ENCODE data around the gene RNF144A.

RNF144A gene

GRCh38 chr2:6944555-6944954 lies 27.3 kb downstream of the RNF144A start:
- no peak for TF ChIP-seq TAF1 (IDR thresholded peaks at IDR 0.05; ENCODE audit: borderline replicate concordance, insufficient read depth, low read length)

GRCh38 chr2:6945087-6945813 lies 28.0 kb downstream of the RNF144A start:
- TF ChIP-seq REST (IDR thresholded peaks at IDR 0.05; ENCODE audit: insufficient read depth in 1 of 2, low read depth in 2 of 2, low read length in 2 of 2) (no peak), TAF1 (IDR thresholded peaks at IDR 0.05; ENCODE audit: borderline replicate concordance, insufficient read depth, low read length) (no peak), POLR2AphosphoS5 (IDR thresholded peaks at IDR 0.05; ENCODE audit: low read depth, low read length) (no peak), FOXP2 (optimal IDR thresholded peaks at IDR 0.05; ENCODE audit: borderline replicate concordance, extremely low read depth, extremely low read length, insufficient read depth) (no peak), SIN3A (IDR thresholded peaks at IDR 0.05; ENCODE audit: borderline replicate concordance, insufficient read depth, low read length) (no peak)

GRCh38 chr2:6945821-6946220 lies 28.6 kb downstream of the RNF144A start:
- no peak for TF ChIP-seq POLR2AphosphoS5 (IDR thresholded peaks at IDR 0.05; ENCODE audit: low read depth, low read length)
- no peak for TF ChIP-seq REST (IDR thresholded peaks at IDR 0.05; ENCODE audit: insufficient read depth in 1 of 2, low read depth in 2 of 2, low read length in 2 of 2)
- TF ChIP-seq TAF1 (IDR thresholded peaks at IDR 0.05; ENCODE audit: borderline replicate concordance, insufficient read depth, low read length): no peak
- TF ChIP-seq FOXP2 (optimal IDR thresholded peaks at IDR 0.05; ENCODE audit: borderline replicate concordance, extremely low read depth, extremely low read length, insufficient read depth): no peak
- TF ChIP-seq SIN3A (IDR thresholded peaks at IDR 0.05; ENCODE audit: borderline replicate concordance, insufficient read depth, low read length): no peak

GRCh38 chr2:6946722-6947121 lies 29.5 kb downstream of the RNF144A start:
- TF ChIP-seq POLR2AphosphoS5 (IDR thresholded peaks at IDR 0.05; ENCODE audit: low read depth, low read length) (no peak), TAF1 (IDR thresholded peaks at IDR 0.05; ENCODE audit: borderline replicate concordance, insufficient read depth, low read length) (no peak), SIN3A (IDR thresholded peaks at IDR 0.05; ENCODE audit: borderline replicate concordance, insufficient read depth, low read length) (no peak), REST (IDR thresholded peaks at IDR 0.05; ENCODE audit: insufficient read depth in 1 of 2, low read depth in 2 of 2, low read length in 2 of 2) (no peak), FOXP2 (optimal IDR thresholded peaks at IDR 0.05; ENCODE audit: borderline replicate concordance, extremely low read depth, extremely low read length, insufficient read depth) (no peak)

GRCh38 chr2:6947929-6948676 lies 30.9 kb downstream of the RNF144A start:
- TF ChIP-seq FOXP2 (optimal IDR thresholded peaks at IDR 0.05; ENCODE audit: borderline replicate concordance, extremely low read depth, extremely low read length, insufficient read depth): no peak
- no peak for TF ChIP-seq TAF1 (IDR thresholded peaks at IDR 0.05; ENCODE audit: borderline replicate concordance, insufficient read depth, low read length)
- no peak for TF ChIP-seq REST (IDR thresholded peaks at IDR 0.05; ENCODE audit: insufficient read depth in 1 of 2, low read depth in 2 of 2, low read length in 2 of 2)
- TF ChIP-seq SIN3A (IDR thresholded peaks at IDR 0.05; ENCODE audit: borderline replicate concordance, insufficient read depth, low read length): no peak
- no peak for TF ChIP-seq POLR2AphosphoS5 (IDR thresholded peaks at IDR 0.05; ENCODE audit: low read depth, low read length)
